ENCODE data around the gene LRRN3.

LRRN3 gene

DNA sequence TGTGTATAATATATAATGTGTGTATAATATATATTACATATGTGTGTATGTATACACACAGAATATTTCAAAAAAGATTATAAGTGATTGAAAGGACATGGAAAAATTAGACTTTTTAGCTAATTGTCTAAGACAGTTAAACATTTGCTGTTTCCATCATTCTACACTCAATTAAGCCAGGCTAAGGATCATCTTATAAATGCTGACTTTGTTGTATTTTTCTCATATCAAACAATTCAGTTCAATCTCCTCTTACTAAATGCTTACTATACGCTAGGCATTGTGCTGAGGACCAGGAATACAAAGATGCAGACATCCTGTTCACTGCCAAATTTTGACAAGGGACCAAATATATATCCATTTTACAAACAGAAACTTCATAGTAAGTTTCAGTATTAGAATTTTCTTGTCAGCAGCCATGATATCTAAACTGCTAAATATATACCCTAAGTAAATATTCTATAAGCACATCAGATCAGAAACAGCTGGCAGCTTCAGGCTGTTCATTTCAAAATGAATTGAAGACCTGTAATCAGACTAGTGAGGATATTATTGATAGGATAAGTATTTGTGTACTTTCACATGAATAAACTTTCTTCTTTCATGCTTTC, 10.3 kb upstream of the LRRN3 start:
- DNase-seq (ENCODE audit: low read depth), result no peak

DNA sequence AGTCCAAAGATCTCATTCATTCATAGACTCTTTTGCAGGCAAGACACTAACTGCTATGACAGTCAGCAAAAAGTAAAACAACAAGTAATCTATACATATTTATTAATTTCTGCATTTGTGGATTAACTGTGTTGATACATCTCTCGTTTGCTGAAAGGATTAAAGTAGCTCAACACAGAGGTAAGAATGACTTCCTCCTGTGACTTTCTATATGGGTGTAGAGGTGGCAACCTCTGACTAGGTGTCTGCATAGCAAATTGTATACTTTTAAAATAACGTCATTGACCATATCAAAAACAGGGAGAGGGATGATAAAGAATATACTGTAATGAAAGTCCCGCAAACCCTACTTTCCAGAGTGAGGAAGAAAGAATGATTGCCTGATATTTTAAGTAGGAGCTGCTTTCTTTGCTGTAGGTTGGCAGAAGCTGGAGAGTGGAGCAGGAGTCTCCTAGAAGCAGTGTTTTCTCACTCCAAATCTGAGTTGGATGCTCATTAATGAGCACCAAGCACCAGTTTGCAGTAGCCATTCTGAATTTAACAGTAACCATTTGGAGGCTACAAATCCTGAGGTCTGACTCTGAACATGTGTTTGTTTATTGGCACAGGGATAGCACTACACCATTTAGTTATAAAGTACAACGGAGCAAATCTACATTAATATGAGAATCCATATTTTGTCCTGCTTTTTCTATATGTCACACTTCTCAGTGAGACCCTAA, 9.2 kb upstream of the LRRN3 start:
- no peak for DNase-seq (ENCODE audit: low read depth)

DNA sequence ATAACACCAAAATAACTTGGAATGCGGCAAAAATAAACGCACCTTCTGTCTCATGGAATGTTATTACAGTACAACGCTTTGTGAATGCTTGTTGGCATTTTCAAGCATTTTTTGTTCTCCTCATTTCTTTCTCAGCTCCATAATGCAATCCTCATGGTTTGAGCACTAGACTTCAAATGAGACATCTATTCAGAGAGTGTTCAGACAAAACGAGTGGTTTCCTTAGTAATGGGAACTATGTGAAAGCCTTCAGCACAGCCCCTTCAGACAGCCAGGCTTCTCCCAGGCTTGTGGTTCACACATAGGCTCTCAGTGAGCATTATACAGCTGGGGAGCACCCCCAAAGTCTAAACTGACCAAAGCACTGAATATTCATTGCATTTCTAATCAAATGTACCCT, 8.6 kb upstream of the LRRN3 start:
- no peak for DNase-seq (ENCODE audit: low read depth)

DNA sequence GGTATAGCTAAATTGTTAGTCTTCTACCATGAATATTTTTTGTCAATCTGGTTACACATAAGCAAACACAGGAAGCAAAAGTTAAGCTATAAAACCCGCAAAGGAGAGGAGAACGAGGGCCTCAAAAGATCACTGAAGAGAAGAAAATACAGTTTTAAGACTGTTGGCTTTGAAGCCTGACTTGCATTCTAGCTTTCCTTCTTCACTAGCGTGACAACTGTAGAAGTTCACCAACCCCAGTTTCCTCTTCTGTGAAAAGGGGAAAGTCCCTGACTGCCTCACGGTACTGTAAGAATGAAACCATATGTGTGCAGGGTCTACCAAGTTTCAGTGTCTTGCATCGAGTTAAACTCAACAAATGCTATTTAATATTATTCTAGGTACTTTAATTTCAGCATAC, 7.5 kb upstream of the LRRN3 start:
- no peak for DNase-seq (ENCODE audit: low read depth)

DNA sequence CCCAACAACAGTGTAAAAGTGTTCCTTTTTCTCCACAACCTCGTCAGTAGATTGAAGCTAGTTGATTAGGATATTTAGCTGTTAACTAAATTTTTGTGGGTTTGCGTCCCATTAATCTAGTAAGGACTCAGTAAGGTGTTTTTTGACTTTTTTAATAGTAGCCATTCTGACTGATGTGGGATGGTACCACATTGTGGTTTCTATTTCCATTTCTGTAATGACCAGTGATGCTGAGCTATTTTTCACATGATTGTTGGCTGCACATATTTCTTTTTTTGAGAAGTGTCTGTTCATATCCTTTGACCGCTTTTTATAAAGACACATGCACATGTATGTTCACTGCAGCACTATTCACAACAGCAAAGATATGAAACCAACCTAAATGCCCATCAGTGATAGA, 5.6 kb upstream of the LRRN3 start:
- no peak for DNase-seq (ENCODE audit: low read depth)

DNA sequence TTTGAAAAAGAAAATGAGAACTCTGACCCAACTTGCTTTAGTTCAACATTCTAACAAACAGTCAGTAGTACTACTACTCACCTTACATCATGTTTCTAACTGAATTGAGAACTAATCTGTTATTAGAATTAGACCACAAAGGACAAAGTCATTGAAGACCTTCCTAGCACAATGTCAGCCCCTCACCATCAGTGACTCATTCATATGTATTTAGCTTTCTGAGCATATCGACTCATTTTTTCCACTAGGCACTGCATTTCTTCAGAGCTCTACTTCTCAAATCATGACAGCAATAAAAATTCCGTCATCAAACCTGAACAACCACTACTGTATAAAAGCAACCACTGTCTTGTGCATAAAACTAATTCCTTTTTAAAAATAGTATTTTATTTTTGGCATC, 4.4 kb upstream of the LRRN3 start:
- DNase-seq (ENCODE audit: low read depth), result no peak

DNA sequence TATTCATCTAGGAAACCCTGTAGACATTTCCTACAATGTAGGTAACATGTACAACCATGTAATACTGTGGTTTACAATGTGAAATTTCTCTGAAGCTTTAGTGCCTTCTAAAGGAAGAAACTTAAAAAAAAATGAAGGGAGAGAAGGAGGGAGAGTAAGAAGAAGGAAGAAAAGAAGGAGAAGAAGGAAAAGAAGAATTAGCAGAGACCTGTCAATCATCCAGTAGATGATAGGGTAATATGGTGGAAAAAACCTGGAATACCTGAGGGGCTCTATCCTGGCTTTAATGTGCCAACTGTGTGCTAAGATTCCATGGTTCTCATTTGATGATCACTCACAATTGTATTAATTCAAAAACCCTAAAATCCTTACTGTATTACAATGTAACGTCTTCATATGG, 2.6 kb upstream of the LRRN3 start:
- no peak for DNase-seq (ENCODE audit: low read depth)

DNA sequence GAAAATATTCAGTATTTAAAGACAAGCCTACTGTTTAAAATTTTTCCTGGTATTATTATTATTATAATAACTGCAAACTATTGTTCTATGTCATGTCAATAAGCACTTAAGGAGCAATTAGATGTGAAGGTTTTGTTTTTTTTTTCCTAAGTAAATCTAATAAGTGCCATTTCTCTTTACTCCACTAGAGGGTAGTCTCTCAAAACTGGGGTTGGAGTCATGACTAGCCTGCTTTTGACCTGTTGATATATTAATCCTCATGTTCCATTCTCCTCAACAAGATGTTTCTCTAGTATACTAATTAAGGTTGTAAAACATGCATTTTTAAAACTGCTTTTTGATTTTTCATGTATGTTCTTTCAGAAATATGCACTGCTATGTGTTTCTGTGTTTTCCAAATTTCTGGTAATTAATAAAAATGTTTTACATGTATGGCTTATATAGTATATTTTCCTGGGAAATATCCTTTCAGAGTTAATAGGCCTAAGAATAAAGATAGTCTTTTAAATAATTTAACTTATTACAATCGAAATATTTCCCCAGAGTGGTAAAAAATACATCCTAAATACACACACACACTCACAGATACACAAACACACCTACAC, 1.0 kb upstream of the LRRN3 start:
- no peak for DNase-seq (ENCODE audit: low read depth)

DNA sequence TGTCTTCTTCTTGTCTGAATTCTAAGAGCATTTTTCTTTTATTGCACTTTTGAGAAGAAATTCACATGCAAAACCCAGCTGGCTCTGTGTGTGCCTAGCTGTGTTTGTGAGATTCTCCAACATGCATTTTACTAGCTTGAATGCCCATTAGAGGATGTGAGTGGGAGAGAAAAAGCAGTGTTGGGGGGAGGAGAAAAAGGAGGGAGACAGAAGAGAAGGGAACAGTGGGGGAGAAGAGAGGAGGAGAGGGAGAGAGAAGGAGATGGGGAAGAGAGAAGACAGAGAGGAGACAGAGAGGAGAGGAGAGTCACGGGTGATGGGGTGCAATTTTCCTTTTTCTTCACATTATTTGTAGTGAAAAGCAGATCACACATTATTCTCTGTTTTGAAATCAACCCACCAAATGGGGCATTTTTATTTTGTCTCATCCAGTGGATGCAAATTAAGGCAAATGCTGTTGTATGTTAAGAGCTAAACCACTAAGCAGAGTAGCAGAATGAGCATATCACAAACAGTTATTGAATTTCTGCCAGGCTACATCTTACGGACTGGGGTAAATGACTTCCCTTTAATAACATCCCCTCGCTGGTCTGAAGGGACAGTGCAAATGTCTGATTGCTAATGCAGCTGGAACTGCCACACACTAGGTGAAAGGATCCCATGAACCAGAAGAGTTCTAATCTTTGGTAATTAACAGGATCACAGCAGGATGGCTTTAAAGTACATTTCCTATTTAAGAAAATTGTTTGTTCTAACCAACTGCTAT, 849 bp downstream of the LRRN3 start:
- no peak for DNase-seq (ENCODE audit: low read depth)

DNA sequence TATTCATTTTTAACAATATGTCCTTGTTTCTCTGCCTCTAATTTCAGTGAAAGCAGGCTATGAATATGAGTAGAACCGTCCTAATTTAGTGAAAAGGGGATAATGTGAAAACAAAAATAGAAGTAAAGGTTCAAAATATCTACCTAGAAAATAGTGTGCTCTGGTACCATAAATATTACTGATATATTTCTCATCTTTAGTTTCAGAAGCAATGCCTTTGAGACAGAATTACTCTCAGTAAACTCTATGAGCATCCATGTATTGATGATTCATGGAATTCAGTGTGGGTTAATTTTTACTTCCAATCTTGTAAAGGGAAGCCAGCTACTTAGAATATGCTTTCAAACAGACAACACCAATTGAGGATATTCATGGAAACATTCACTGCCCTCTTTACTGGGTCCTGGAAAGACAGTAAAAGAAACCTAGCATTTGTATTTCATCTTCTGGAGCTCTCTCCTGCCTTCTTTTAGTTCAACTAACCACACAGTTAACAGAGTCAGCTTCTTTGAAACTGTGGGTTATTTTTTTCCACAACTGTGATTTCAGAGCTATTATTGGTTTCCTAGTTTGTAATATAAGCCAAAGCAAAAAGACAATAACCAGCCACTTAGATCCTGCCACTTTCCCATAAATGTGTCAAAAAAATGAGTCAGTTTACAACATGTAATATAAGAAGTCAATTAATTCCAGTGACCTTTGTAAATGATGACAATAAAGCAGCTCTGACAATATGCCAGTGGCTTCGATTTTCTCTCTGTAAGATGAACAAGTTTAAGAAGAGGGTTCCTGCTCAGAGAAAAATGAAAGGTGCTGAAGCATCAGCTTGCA, 1.7 kb downstream of the LRRN3 start:
- DNase-seq (ENCODE audit: low read depth), result no peak

DNA sequence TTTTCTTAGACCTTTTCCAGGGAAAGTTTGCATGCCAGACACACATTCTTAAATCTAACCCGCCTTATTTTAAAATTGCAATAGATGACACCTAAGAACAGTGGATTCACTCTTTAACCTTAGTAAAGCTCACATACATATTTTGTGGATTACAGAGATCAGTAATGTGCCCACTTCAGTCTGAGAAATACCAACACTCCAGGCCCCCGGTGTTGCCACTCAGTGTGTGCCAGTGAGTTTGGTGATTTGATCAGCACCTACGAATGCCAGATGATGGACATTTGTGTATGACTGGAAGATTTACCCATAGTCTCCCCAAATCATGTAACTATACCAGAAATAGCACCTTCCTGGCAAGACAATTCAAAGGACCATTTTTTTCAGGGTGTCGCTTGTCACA, 2.6 kb downstream of the LRRN3 start:
- DNase-seq (ENCODE audit: low read depth), result no peak

DNA sequence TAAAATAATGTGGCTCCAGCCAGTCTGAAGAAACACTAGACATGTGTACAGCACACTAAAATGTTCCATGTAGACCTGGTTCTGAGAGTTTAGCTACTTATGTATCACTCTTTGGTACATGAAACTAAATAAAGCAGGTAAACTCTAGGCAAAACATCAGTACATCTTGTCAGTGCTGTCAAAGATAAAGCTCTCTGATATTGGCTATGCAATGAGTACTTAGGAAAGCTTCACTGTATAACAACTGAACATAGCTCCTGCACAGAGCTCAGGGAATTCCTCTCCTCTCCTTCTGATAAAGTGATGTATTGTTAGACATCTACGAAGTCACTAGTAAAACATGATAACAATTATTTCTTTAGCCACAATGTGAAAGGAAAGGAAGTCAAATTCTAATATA, 3.5 kb downstream of the LRRN3 start:
- DNase-seq (ENCODE audit: low read depth), result no peak

DNA sequence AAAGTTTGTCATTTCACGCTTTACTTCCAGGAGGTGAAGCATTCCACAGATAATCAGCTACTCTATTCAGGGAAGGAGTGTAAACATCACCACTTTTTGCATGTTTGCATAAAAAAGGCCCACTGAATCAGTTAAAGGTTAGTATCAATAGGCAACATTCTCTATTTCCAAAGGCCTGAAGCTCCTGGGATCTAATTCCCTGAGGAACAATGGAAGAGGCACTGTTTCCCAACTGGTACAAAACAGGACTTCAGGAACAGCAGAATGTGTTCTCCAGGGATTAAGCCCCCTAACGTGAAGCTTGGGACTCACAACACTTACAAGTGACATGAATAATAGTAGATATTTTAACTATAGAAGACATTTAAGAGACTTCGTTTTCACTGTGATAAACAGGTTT, 6.1 kb downstream of the LRRN3 start:
- no peak for DNase-seq (ENCODE audit: low read depth)

DNA sequence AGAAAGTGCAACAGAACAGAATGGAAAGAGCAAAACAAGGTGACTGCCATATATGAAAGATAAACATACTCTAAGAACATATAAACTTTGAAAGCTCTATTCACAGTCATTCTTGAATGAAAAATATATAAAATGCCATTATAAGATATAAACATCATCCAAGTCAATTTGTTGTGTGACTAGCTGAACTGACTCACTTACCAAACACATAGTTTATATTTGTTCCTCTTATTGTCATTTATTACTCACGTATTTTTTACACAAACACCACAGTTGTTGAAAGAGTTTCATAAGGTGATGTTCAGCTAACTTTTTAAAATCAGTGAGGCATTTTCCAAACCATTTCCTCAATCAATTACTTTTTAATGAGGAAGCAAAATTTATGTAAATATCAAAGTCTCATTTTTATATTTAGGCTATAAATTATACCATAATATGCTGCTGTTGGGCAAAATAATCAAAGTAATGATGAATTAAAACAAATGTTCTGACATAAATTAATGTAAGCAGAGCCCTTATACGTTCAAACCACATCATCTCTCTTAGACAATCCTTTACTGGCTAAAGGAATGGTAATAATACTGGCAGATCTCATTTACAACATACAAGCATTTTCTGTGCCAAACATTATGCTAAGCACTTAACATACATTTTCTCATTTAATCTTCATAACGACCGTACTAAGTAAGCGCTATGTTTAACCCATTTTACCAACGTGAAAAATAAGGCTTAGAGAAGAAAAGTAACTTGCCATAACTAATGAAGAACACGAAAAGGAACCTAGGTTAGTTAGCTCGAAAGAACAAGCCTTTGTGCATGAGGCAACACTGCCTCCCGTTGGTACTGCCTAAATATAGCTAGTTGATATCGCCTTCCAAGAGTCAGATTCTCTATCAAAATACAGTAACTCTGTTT, 7.3 kb downstream of the LRRN3 start:
- DNase-seq (ENCODE audit: low read depth), result peak; percentile 25

DNA sequence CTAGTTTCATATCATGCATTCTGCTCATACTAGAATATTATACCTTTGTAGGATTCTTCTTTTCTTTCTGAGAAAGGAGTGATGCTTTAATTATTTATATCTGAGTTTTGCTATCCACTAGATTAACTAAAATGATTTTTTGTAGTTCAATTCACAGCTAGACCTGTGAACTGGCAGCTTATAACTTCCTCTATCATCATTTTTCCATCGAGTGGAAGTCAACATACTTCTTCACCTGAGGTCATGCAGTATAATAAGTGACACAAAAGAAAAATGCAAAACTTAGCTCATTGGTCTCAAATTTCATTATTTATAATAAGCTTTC, 8.0 kb downstream of the LRRN3 start:
- DNase-seq (ENCODE audit: low read depth), result no peak

DNA sequence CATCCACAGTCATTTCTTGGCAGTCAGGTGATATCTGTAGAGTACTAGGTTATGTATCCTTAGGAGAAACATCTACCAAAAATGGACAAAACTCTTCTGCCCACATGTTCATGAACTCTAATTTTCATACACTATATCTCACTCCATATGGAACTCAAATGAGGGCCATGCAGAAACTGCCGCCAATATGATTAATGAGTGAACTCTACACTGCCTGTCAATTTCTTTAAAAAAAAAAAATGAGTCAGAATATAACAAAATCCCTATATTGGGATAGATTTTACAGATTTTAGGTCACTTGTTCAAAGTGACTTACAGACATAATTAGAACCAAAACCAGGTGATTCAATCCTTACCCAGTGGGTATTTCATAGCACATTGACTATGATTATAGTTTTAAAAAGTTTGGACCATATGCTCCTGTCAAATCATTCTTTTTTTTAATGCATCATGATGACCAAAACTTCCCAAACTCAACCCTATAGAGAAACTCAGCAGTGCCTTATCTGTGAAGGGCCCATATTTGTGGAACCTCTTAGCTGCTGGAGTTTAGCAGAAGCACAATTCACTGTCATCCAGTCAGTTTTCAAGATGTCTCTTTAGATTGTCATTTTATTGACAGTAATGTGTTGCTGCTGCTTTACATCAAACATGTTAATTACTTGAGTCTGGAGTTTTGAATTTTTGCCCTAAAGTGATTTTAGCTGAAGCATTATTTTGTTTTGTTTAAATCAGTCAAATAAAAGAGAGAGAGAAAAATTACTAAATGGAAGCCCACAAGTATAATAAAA, 11.1 kb downstream of the LRRN3 start:
- DNase-seq (ENCODE audit: low read depth), result no peak

DNA sequence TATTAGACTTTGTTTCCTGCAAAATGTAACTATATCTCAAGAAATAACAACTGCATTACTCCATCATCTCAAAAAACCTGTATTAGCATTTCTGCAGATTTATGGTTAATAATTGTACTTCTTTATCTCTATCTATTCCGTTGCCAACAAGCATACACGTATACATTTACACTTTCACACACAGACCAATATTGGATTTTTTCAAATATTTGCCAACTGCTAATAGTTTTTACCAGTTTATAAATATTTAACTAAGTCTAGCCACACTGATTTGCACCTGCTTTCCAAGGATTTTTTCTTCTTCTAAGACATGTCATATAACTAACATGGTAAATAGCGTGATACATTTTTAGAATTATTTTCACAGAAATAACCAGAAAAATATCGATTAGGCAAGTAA, 12.2 kb downstream of the LRRN3 start:
- no peak for DNase-seq (ENCODE audit: low read depth)

DNA sequence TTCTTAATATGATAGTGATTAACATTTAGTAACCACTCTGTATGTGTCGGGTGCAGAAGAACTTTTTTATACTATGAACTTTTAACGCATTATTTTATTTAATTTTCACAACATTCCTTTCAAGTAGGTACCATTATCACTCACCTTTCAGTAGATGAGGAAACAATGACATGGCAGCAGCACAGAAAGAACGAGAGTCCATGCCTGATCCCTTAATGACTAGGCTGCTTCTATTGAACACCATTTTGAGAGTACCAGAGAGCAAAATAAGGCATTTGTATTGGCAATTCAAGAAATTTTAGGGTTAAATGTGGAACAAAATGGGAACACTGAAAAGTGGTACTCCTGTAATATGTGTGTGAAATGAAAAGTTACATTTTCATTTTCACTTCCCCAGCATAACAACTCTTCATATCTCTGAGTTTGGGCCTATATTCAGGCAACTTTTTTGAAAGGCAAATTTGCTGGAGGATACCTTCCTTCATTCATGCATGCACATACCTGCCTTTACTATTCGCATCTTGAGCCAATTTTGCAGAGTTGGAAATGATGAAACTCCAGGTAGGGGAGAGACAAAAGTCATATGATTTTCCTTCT, 12.8 kb downstream of the LRRN3 start:
- no peak for DNase-seq (ENCODE audit: low read depth)

DNA sequence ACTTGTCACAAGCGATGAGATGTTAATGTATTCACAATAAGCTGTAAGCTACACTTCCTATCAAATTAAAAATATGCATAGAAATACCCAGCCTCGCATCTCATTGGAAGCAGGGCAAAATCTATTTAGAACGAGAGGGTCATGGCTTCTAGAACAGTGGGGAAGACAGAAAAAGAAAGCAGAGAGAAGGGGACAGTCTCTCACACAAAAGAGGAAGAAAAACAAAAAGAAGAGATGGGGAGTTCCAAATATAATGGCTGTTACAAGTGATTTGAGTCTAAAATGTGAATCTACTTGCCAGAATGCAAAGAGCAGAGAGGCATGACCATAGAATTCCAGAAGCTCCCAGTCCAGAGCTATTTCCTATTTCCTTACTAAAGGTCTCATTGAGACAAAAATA, 13.8 kb downstream of the LRRN3 start:
- DNase-seq (ENCODE audit: low read depth), result no peak

DNA sequence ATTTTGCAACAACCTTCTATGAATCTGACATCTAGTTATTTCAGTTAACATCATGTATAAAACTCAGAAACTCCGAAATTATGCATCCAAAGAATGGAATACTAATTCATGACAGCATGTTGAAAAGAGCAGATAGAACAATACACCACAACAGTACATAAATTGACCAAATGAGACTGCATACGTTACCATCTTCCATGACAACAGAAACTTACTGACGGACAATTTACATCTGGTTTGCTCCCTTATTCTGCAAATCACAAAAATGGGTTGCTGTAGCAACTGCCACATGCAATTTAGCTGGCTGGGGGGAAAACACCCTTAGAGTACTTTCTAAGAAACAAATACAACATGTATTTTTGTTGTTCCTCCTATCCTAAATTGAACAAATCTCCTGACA, 14.3 kb downstream of the LRRN3 start:
- no peak for DNase-seq (ENCODE audit: low read depth)

Measured in stimulated activated CD8-positive, alpha-beta memory T cell treated with anti-CD3 and anti-CD28 coated beads, Interleukin-15, amount 100 ng/mL, for 1 hour (primary cell).